HUES48 (cell line): ENCODE results near the gene FNTB.

Experiments
- H3K27ac ChIP-seq: one replicate; pipeline ENCODE4 v1.7.0; 2013; ENCODE audit warnings: low read depth, low read length, inconsistent platforms
- H3K27me3 ChIP-seq: 2 replicates; pipeline ENCODE4 v1.6.1; 2013; ENCODE audit warnings: mild to moderate bottlenecking, low read length; ENCODE audit not compliant: control insufficient read depth, insufficient read depth
- H3K36me3 ChIP-seq: 2 replicates; pipeline ENCODE4 v1.6.1; 2013; ENCODE audit warnings: low read length; ENCODE audit not compliant: control insufficient read depth, insufficient read depth
- H3K4me1 ChIP-seq: 2 replicates; pipeline ENCODE4 v1.6.1; 2013; ENCODE audit warnings: mild to moderate bottlenecking, low read length; ENCODE audit not compliant: control insufficient read depth, insufficient read depth
- H3K4me3 ChIP-seq: 2 replicates; pipeline ENCODE4 v1.5.1; 2013; ENCODE audit warnings: mild to moderate bottlenecking, low read depth, low read length
- H3K9ac ChIP-seq: 2 replicates; pipeline ENCODE4 v1.6.1; 2013; ENCODE audit warnings: mild to moderate bottlenecking, low read depth, low read length, moderate library complexity
- H3K9me3 ChIP-seq: 2 replicates; pipeline ENCODE4 v1.6.1; 2013; ENCODE audit warnings: low read length; ENCODE audit not compliant: control insufficient read depth, insufficient read depth

The FNTB gene

GRCh38 chr14:64954491-64955240 is 32.0 kb upstream of the FNTB start:
- H3K9me3 ChIP-seq = no peaks in the 10 kb centered on the region
- peaks cover 28% of the 10 kb centered on the region for H3K36me3 ChIP-seq
- H3K9ac ChIP-seq = no peak overlapping the region
- no peak overlapping the region for H3K27ac ChIP-seq
- H3K4me3 ChIP-seq = no peak overlapping the region
- no peaks in the 10 kb centered on the region for H3K27me3 ChIP-seq
- peaks cover 30% of the 10 kb centered on the region for H3K4me1 ChIP-seq

GRCh38 chr14:64955297-64955696 is 31.4 kb upstream of the FNTB start:
- H3K9me3 ChIP-seq = no peaks in the 10 kb centered on the region
- peaks cover 23% of the 10 kb centered on the region for H3K36me3 ChIP-seq
- no peak overlapping the region for H3K9ac ChIP-seq
- no peaks in the 10 kb centered on the region for H3K27me3 ChIP-seq
- H3K27ac ChIP-seq = peak overlapping the region; percentile 42
- peaks cover 37% of the 10 kb centered on the region for H3K4me1 ChIP-seq
- H3K4me3 ChIP-seq = no peak overlapping the region

- H3K9me3 ChIP-seq = no peaks in the 10 kb centered on the region
- no peak overlapping the region for H3K9ac ChIP-seq
- H3K36me3 ChIP-seq = peaks cover 7% of the 10 kb centered on the region
- H3K4me1 ChIP-seq = peaks cover 48% of the 10 kb centered on the region
- H3K27me3 ChIP-seq = no peaks in the 10 kb centered on the region
- H3K27ac ChIP-seq = peak overlapping the region; percentile 68
- H3K4me3 ChIP-seq = no peak overlapping the region
Observed at GRCh38 chr14:64956697-64957406, 29.8 kb upstream of the FNTB start.

DNA sequence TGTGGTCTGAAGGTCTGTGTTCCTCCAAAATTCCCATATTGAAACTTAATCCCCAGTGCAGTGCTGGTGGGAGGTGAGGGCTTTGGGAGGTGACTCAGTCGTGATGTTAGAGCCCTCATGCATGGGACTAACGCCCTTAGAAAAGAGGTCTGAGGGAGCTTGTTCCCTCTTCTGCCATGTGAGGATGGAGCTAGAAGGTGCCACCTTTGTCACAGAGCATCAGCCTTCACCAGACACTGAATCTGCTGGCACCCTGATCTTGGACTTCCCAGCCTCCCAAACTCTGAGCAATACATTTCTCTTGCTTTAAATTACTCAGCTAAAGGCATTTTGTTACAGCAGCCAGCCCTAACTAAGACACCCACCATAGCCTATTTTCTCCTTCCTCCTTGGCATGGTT is 28.5 kb upstream of the FNTB start:
- H3K27me3 ChIP-seq = no peaks in the 10 kb centered on the region
- peaks cover 48% of the 10 kb centered on the region for H3K4me1 ChIP-seq
- H3K36me3 ChIP-seq = no peaks in the 10 kb centered on the region
- H3K9ac ChIP-seq = no peak overlapping the region
- H3K4me3 ChIP-seq = no peak overlapping the region
- no peak overlapping the region for H3K27ac ChIP-seq
- no peaks in the 10 kb centered on the region for H3K9me3 ChIP-seq

DNA sequence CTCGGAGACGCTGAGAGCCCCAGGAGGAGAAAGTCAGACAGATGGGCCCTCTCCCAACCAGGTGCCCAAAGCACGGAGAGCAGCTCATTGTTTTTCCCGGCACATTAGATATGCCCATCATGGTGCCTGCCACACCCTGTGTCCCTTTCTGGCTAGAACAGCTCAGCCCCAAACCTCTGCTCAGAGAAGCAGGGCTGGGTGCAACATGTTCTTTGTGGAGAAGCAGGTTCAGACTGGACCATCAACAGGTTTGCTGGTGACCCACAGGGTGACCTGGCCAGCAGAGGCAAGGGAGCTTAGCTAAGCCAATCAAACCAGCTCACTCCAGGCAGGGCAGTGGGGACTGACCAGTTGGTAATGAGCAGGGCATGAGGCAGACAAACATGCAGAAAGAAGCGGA is 28.0 kb upstream of the FNTB start:
- H3K4me3 ChIP-seq = no peak overlapping the region
- H3K36me3 ChIP-seq = no peaks in the 10 kb centered on the region
- H3K4me1 ChIP-seq = peaks cover 48% of the 10 kb centered on the region
- no peak overlapping the region for H3K9ac ChIP-seq
- no peak overlapping the region for H3K27ac ChIP-seq
- H3K9me3 ChIP-seq = no peaks in the 10 kb centered on the region
- H3K27me3 ChIP-seq = no peaks in the 10 kb centered on the region

- no peak overlapping the region for H3K4me3 ChIP-seq
- no peak overlapping the region for H3K9ac ChIP-seq
- peaks cover 36% of the 10 kb centered on the region for H3K4me1 ChIP-seq
- no peaks in the 10 kb centered on the region for H3K9me3 ChIP-seq
- no peaks in the 10 kb centered on the region for H3K36me3 ChIP-seq
- peak overlapping the region; percentile 22 for H3K27ac ChIP-seq
- no peaks in the 10 kb centered on the region for H3K27me3 ChIP-seq
Observed at GRCh38 chr14:64960762-64961276, 25.9 kb upstream of the FNTB start.

DNA sequence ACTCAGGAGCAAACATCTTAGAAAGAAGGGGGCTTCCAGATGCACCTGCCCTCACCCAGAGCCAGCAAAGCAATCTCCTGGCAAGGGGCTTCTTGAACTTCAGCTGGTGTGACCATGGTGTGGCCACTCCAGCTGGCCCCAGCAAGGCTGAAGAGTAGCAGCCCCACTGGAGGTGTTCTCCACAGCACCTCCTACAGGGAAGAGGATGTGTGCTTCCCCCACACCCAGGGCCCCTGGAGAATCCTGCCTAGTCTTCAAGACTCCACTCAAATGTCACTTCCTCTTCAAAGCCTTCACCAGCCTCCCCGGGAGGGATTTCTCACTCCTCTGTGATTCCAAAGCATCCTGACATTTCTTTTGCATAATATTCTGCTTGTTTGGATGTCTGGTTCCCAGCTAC is 23.1 kb upstream of the FNTB start:
- Histone ChIP-seq H3K27me3 (no peaks in the 10 kb centered on the region), H3K36me3 (peaks cover 4% of the 10 kb centered on the region; the same call in 1 of the 2 replicates), H3K27ac (no peak overlapping the region), H3K4me1 (peaks cover 23% of the 10 kb centered on the region), H3K4me3 (no peak overlapping the region), H3K9me3 (no peaks in the 10 kb centered on the region), H3K9ac (no peak overlapping the region)

GRCh38 chr14:64965356-64966000 is 21.2 kb upstream of the FNTB start:
- H3K4me3 ChIP-seq = no peak overlapping the region
- H3K4me1 ChIP-seq = peaks cover 29% of the 10 kb centered on the region
- no peaks in the 10 kb centered on the region for H3K27me3 ChIP-seq
- H3K36me3 ChIP-seq = peaks cover 4% of the 10 kb centered on the region; the same call in 1 of the 2 replicates
- no peak overlapping the region for H3K27ac ChIP-seq
- no peaks in the 10 kb centered on the region for H3K9me3 ChIP-seq
- H3K9ac ChIP-seq = no peak overlapping the region

DNA sequence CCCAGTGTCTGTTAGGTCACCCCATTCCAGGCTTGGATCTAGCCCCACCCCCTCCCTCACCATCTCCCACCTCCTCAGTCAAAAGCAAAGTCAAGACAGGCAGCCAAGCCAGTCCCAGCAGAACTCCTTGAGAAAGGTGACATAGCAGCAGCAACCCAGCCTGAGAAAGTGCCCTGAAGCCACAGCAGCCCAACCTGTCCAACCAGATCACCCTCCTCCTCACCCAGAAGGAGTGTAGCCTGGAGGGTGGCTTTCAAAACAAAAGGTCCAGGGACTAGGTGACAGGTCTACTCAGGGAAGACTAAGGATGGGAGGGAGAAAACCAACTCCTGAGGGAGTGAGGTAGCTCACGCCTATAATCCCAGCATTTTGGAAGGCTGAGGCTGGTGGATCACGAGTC is 19.7 kb upstream of the FNTB start:
- Histone ChIP-seq H3K4me1 (peaks cover 28% of the 10 kb centered on the region), H3K27ac (no peak overlapping the region)

GRCh38 chr14:64968167-64968566 is 18.5 kb upstream of the FNTB start:
- H3K27ac ChIP-seq = no peak overlapping the region
- peaks cover 11% of the 10 kb centered on the region; the same call in 1 of the 2 replicates for H3K27me3 ChIP-seq
- H3K36me3 ChIP-seq = peaks cover 4% of the 10 kb centered on the region; the same call in 1 of the 2 replicates
- no peak overlapping the region for H3K9ac ChIP-seq
- H3K4me3 ChIP-seq = no peak overlapping the region
- H3K4me1 ChIP-seq = peaks cover 35% of the 10 kb centered on the region
- no peaks in the 10 kb centered on the region for H3K9me3 ChIP-seq

More for the DNA sequence above, 19.7 kb upstream of the FNTB start:
- no peaks in the 10 kb centered on the region for H3K9me3 ChIP-seq
- H3K9ac ChIP-seq = no peak overlapping the region
- H3K27me3 ChIP-seq = peaks cover 3% of the 10 kb centered on the region; the same call in 1 of the 2 replicates
- H3K4me3 ChIP-seq = no peak overlapping the region
- peaks cover 4% of the 10 kb centered on the region; the same call in 1 of the 2 replicates for H3K36me3 ChIP-seq
